HepG2 (cell line): ENCODE results near the gene POLA2. TPM values are rescaled to one million over a fixed set of nuclear protein-coding genes. Genes with fewer than 3 reads are reported as not detected.

ENCODE experiments used
- CEBPZ ChIP-seq: IDR thresholded peaks from 2 replicates; pipeline ENCODE4 v1.6.1; 2012; ENCODE audit warnings: low read length, improper control_type of control experiment
- EP300 ChIP-seq, 3 experiments: sonication (generic) in 1 of 3; formaldehyde crosslinking in 1 of 3; IDR thresholded peaks; 2 replicates each; pipeline versions ENCODE4 v1.5.1 to v1.6.1; 2011 to 2020; ENCODE audit warnings: low read depth in 2 of 3, low read length in 2 of 3, borderline replicate concordance in 1 of 3, improper control_type of control experiment in 1 of 3, mild to moderate bottlenecking in 1 of 3, missing genetic modification reagents in 1 of 3, moderate library complexity in 1 of 3
- HCFC1 ChIP-seq: fragments of 150-350 bp; IDR thresholded peaks from 2 replicates; pipeline ENCODE4 v1.6.1; 2014; ENCODE audit warnings: low read depth, low read length
- NFAT5 ChIP-seq: sonication (generic); formaldehyde crosslinking; IDR thresholded peaks from 2 replicates; pipeline ENCODE4 v1.4.0; 2020; ENCODE audit warnings: missing genetic modification reagents
- POLR2AphosphoS2 ChIP-seq: IDR thresholded peaks from 2 replicates; pipeline ENCODE4 v1.6.1; 2011; ENCODE audit warnings: low read depth, low read length, improper control_type of control experiment
- ZNF331 ChIP-seq: sonication (generic); formaldehyde crosslinking; IDR thresholded peaks from 2 replicates; pipeline ENCODE4 v1.4.0; 2020; ENCODE audit warnings: missing genetic modification reagents
- ZNF407 ChIP-seq: sonication (generic); formaldehyde crosslinking; IDR thresholded peaks from one replicate; pipeline ENCODE4 v1.5.1; 2020; ENCODE audit warnings: mild to moderate bottlenecking, missing genetic modification reagents; ENCODE audit errors: not compliant biosample characterization
- ZNF414 ChIP-seq: sonication (generic); formaldehyde crosslinking; IDR thresholded peaks from 2 replicates; pipeline ENCODE4 v1.5.0; 2020; ENCODE audit warnings: missing genetic modification reagents
- ZNF724P ChIP-seq: sonication (generic); formaldehyde crosslinking; IDR thresholded peaks from 2 replicates; pipeline ENCODE4 v1.8.0; 2022; ENCODE audit warnings: missing genetic modification reagents, borderline replicate concordance
- polyA plus RNA-seq, 8 experiments: library from polyadenylated mRNA; depleted of rRNA in 3 of 8; stranded (reverse) in 7 of 8; unstranded in 1 of 8; fragments of >200 nt; fragmentation: Illumina TruSeq in 4 of 8; extraction: Trizol in 4 of 8; gene quantifications; 2 replicates each; pipeline versions ENCODE4 v1.2.1 to v1.2.3, GENCODE V29; 2011 to 2016; ENCODE audit warnings: low read depth in 4 of 8, missing spikeins in 1 of 8, mixed read lengths in 1 of 8; ENCODE audit not compliant: insufficient read depth in 1 of 8
- total RNA-seq, 5 experiments: library from RNA; depleted of rRNA; stranded (reverse); fragments of >200 nt; fragmentation: Illumina TruSeq; extraction: Trizol; gene quantifications; 2 replicates each; pipeline ENCODE4 v1.2.3, GENCODE V29; 2016; ENCODE audit warnings: low read depth in 1 of 5

Gene POLA2
- total and polyA plus RNA-seq, 2 of the 13 experiments (the other 11 are each of a cell fraction or from before 2014, with no cell fraction given): 9.7 to 15.6 TPM

GRCh38 chr11:65315204-65315865, 53.6 kb downstream of the POLA2 start (continued):
- TF ChIP-seq ZNF407 (CRISPR knock-in tag) (no peak), ZNF331 (CRISPR knock-in tag) (0 out of 2 replicates have a peak, but pooled peaks have one; percentile 64), HCFC1 (no peak), NFAT5 (CRISPR knock-in tag) (no peak), EP300 (IDR thresholded peaks at IDR 0.05; ENCODE audit: low read depth in 2 of 2, low read length in 2 of 2) (no peak), EP300 (CRISPR knock-in tag; IDR thresholded peaks at IDR 0.05; ENCODE audit: borderline replicate concordance) (no peak), POLR2AphosphoS2 (no peak), ZNF724P (CRISPR knock-in tag) (no peak; the same call in 1 of the 2 replicates), CEBPZ (no peak), ZNF414 (CRISPR knock-in tag) (peak; percentile 63; the same call in 1 of the 2 replicates)
